NCI-H524 treated with DMSO at 0.1 percent for 48 hours (cell line): ENCODE measurements around the gene RRAS2.

Experiments
- DNase-seq: peaks from one replicate; lab custom pipeline; 2025; lab: John Stamatoyannopoulos, UW

RRAS2 gene

DNA sequence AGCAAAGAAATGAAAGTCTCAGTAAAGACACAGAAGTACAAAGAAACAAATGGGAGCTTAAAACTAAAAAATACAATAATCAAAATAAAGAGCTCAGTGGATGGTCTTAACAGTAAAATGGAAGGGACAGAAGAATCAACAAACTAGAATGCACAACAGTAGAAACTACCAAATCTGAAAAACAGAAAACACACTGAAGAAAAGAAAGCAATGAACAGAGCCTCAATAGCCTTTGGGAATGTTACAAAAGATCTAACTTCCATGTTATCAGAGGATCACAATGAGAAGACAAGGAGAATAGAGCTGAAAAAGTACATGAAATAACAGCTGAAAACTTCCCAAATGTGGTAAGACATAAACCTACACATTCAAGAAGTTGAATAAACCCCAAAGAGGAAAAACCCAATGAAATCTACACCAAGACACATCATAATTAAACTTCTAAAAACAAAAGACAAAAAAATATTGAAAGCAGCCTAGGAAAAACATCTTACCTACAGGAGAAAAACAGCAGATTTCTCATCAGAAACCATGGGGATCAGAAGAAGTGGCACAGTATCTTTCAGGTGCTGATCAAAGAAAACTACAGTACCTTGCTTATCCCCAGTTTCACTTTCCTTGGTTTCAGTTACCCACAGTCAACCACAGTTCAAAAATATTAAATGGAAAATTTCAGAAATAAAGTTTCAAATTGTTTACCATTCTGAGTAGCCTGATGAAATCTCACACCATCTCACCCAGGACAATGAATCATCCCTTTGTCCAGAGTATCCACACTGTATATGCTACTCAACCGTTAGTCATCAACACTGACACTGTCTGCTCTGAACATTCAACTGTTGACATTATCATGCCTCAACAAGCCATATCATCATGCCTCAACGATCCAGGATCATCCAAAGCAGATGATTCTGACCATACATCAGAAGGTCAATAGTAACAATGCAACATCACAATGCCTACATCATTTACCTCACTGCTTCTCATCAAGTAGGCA is 22.2 kb downstream of the RRAS2 start:
- no peak for DNase-seq

DNA sequence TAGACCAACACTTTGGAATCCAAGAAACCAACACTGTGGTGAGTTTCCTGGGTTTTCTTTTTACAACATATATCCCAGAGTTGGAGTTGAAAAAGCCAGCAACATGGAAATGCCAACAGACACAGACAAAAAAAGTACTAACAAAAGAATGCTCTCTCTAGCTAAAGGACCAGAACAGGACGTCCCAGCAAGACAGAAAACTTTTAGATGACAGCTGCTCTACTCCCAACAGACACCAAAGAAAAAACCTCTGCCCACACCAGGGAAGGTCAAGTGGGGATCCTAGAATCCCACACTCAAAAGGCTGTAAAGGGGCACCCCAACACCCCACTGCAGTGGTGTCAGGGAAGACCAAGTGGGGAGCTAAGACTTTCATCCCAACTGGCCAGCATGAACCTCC is 23.3 kb downstream of the RRAS2 start:
- DNase-seq: no peak

DNA sequence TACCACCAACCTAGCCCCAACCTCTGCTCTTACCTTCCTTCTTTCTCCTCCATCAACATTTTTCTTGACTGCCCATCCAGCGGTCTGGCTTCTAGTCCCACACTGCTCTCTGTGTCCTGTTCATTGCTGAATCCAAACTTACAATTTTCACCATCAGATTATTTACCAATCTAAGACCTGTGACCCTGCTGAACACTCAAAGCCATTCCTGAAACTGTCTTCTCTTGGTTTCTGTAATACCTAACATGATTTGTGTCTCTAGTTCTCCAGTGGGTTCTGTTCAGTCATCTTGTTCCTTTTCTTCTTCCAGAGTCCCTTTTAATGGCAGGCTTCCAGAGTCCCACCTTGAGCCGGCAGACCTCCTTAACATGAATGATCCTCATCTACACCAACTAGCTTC is 24.1 kb downstream of the RRAS2 start:
- no peak for DNase-seq

DNA sequence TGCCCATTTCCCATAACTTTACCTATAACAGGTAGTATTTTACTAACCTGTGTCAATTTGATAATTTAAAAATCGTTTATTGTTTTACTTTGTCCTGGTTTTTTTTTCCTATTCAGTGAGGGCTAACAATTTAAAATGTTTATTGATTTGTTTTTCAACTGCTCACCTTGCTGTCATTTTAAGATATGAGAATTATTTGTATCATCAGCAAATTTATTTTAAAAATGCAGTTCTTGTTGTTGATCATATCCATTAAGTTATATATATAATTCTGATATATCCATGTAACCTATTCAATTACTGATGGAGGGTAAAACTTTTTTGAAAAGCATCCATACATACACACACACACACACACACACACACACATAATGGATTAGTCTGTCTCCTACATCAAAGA is 24.8 kb downstream of the RRAS2 start:
- DNase-seq: no peak

DNA sequence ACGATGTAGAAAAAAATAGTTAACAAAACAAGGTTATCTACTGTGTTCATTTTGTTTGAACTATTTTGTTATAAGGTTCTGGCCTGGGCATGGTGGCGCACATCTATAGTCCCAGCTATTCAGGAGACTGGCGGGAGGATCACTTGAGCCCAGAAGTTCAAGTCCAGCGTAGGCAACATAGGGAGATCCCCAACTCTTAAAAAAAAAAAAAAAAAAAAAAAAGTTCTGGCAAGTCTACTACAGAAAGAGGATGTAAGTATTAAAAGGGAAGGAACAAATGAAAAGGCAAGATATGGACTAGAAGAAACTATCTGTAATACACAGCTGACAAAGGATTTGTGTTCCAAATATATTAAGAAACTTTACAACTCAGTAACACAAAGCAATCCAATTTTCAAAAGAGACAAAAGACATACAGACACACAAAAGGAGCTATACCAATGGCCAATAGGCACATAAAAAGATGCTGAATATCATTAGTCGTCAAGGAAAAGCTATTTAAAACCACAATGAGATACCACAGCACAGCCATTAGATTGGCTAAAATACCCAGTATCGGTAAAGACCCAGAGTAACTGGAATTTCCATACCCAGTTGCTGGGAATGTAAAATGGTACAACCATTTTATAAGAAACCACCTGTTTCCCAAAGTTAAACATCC is 27.4 kb downstream of the RRAS2 start:
- DNase-seq: no peak

DNA sequence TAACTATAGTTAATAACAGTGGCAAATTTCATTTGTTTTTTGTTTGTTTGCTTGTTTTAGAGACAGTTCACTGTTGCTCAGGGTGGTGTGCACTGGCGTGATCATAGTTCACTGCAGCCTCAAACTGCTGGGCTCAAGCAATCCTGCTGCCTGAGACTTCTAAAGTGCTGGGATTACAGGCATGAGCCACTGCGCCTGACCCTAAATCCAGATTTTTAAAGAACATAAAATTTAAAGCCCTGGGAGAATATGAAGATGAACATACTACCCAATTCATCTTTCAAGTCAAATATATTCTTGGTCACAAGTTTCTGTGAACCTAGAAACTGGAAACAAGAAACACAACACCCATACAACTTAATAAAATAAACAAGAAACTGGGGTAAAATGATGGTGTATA is 28.1 kb downstream of the RRAS2 start:
- no peak for DNase-seq

DNA sequence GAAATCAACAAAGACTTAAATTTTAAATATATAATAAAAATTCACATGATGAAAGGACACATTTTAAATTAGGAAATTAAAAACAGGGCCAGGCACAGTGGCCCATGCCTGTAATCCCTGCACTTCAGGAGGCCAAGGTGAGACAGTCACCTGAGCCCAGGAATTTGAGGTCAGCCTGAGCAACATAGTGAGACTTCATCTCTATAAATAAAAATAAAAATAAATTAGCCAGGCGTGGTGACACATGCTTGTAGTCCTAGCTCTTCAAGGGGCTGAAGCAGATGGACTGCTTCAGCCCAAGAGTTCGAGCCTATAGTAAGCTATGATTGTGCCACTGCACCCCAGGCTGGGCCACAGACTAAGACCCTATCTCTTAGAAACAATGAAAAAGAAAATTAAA is 29.3 kb downstream of the RRAS2 start:
- no peak for DNase-seq

DNA sequence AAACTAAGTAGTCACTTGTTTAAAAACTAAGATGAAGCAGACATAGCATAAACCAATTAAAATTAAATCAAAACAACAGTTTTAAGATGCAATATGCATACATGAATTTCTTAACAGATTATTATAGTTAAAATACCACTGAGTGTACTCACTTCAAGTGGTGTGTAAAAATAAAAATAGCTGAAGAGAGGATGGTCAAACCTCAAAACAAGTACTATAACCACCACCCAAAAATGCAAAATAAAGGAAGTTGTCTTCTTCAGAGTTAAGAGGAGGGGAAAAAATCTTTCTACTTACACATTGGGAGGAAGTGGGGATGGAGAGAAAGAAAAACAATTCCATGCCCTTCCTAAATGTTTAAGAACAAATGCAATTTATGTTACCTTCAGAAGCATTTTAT is 31.9 kb downstream of the RRAS2 start:
- DNase-seq: no peak

DNA sequence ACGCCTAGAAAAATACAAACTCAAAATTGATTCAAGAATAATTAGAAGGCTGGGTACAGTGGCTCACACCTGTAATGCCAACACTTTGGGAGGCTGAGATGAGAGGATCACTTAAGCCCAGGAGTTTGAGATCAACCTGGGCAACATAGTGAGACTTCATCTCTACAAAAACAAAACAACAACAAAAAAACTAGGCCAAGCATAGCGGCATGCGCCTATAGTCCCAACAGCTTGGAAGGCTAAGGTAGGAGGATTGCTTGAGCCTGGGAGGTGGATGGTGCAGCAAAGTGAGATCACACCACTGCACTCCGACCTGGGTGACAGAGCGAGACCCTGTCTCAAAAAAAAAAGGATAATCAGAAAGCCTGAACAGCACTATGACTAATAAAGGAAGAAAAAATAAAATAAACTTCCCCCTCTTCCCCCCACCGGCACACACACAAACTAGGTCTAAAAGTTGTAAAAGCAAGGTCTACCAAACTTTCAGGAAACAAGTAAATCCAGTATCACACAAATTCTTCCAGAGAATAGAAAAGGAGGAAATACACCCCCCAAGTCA is 35.8 kb downstream of the RRAS2 start:
- DNase-seq: no peak

DNA sequence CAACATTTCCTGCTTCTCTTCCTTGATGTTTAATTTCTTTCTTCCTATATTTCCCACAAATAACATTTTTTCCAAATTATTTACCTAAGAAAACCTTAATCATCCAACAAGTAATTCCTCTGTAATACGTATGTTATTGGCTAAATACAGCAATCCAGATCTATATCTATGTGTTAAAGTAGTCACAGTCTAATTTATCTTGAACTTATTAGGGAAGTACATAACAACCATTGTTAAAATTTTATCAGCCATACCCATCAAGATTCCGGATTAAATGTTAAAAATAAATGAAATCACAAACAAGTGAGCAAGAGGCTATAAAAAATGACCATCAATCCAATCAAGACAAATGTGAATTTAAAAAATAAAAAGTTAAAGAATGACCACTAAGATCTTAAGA is 36.5 kb downstream of the RRAS2 start:
- DNase-seq: no peak

DNA sequence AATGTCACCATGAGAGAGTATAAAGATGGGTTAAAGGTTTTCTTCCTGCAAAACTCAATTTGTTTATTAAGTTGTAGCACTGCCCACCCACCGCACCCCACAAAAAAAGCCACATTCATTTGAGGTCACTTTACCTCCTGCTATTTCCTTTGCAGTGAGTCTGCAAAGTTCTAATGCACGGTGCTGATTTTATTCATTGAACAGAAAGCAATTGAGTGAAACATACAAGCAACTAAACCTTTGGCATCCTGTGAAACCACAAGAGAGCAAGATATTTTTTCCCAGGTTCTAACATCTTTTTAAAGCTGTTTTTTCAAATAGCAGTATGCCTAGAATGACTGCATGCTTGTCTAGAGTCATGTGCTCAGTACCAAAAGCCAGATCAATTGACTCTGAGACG is 39.0 kb downstream of the RRAS2 start:
- no peak for DNase-seq

DNA sequence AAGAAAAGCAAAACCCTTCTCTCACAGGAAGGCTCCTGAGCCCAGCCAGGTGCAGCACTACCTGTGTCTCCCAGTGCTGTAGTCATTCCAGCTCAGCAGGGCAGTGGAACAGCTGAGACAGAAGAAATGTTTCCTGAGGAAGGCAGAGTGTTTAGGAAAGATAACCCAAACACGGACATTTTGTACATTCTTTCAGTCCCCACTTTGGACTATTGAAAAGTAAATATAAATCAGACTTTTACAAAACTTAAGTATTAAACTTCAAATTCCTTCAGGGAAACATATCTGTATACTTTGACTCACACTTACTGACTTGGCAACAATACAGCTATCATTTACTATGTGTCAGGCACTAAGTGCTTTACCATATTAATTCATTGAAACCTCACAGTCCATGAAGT is 40.4 kb downstream of the RRAS2 start:
- DNase-seq: no peak

DNA sequence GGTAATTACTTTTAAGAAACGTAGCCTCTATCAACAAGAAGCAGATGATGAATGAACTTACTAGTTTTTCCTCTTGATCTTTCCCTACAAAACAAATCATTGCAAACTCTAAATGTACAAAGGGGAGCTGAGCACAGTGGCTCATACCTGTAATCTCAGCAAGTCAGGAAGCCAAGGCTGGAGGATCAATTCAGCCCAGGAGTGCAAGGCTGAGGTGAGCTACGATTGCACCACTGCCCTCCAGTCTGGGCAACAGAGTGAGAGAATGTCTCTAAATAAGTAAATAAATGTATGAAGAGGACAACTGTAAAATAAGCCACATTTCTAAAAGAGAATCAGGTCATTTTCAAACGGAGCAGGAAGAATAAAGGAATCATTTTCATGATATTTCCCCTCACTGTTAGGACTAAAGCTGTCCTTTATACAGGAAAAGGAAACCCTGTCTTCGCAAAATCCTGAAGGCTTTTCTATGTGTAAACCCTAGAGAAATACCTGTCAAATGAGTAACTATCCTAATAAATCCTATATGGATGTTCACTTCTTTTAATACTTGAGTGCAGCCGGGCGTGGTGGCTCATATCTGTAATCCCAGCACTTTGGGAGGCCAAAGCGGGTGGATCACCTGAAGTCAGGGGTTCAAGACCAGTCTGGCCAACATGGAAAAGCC is 41.2 kb downstream of the RRAS2 start:
- no peak for DNase-seq

DNA sequence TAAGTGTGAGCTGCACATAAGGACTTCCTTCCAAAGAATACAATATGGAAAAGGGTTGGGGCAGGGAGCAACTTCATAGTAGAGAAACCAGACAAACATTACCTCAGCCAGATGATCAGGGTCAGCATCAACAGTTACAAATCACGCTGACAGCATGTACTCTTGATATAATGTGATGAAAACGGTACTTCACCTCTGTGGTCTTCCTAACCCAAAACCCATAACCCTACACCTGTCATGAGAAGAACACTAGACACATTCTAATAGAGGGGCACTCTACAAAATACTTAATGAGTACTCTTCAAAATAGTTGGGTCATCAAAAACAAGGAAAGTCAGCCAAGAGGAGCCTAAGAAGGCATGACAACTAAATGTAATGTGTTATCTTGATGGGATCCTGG is 43.9 kb downstream of the RRAS2 start:
- DNase-seq: no peak

DNA sequence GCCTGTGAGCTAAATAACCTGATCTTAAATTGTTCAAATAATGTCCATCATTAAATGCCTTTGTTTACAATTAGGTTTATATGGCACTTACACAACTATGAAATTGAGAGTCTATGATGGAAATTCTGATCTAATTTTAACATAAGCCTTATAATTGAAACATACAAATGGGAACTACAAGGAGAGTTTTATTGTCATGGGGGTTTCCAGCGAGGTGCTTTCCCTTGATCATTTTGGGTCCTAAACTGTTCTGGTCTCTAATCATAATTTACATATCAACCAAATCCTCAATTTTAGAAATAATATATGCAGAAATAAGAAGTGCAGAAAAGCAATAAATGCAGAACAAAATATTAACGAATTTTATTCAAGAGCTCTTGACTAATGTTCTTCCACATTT is 44.9 kb downstream of the RRAS2 start:
- DNase-seq: no peak

DNA sequence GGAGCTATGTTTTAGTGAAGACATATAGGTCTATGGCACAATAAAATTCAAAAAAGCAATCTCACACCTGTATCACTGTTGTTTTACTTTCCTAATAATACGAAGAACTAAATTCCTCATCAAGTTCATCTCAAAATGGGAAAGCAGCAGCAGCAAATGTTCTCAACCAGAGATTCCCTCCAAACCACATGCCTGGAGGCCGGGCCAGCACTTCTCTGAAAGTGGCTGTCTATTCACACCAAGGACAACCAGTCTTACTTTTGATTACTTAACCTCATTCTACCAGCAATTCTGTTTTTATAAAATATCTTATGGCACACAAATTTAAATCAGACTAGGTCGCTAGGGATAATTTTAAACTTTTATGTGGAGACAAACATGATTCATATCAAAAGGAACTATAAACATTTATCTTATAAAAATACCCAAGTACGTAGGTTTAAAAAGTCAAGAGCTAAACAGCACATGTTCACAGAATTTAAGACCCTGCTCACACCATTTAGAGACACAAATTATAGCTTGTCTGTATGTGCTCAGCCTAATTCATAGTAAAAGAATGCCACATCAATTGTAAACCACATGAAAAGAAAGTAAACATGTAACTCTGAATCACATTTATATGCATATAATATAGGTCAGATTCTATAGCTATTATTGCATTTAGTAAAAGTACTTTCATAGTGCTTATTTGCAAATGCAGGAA is 46.1 kb downstream of the RRAS2 start:
- DNase-seq: no peak

DNA sequence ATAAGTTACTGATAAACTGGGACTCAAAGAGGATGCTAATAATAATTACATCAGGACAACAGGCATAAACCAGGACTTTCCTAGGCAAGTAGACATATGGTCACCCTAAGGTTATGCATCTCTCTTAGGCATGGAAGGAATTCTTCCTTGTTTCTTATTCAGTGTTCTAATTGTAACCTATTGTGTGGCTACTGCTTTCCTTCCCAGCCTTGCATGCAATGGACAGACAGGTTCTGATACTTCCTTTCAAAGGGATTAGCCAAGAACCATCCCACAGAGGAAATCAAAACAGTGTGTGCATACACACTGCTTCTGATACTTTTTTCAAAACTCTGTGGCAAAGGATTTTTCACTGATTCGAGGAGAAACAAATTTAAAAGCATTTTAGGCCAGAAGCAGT is 48.3 kb downstream of the RRAS2 start:
- DNase-seq: no peak

DNA sequence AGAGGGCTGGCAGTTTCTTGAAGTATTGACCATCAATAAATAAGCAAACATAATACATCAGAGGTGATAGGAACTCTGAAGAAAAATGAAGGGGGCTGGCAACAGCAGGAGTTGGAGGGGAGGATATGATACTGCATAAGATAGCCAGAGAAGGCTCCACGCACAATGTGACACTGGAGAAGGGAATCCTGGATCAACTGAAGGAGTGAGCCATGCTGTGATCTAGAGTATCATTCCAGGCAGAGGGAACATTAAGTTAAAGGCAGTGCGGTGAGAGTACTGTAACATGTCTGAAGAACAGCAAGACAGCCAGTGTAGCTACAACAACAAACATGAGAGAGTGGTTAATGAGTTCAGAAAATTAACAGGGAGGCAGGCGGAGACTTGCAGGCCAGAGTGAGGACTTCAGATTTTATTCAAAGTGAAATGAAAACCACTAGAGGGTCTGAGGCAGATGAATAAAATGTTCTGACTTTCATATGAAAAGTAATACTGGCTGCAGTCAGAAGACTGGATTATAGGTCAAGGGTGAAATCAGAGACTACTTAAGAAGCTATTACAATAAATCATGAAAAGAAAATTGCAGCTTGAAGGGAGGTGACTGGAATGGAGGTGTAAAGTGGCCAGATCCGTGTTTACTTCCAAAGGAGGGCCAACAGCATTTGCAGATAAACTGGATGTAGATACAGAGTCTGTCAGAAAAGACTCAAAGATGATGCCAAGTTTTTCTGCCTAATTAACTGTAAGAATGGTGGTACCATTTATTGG is 49.4 kb downstream of the RRAS2 start:
- no peak for DNase-seq

DNA sequence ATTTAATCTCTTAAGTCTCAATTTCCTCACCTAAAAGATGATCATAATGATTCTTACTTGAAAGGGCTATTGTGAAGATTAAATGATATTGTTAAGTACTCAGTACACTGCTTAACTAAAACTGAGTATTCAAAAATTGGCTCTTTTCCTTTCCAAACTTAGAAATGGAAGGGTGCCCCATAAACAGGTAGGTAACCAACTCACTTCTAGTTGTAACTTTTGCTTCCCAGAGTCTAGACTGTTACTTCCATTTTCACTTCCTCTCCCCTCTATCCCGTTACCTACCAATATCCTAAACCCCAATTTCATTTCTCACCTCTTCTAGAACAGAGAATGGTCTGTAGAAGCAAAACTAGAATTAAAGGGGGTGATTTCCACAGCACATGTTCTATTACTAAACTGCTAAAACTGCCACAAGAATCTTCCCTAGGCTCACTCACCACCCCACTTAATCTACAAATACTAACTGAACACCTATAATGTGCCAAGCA is 50.0 kb downstream of the RRAS2 start:
- DNase-seq: no peak

DNA sequence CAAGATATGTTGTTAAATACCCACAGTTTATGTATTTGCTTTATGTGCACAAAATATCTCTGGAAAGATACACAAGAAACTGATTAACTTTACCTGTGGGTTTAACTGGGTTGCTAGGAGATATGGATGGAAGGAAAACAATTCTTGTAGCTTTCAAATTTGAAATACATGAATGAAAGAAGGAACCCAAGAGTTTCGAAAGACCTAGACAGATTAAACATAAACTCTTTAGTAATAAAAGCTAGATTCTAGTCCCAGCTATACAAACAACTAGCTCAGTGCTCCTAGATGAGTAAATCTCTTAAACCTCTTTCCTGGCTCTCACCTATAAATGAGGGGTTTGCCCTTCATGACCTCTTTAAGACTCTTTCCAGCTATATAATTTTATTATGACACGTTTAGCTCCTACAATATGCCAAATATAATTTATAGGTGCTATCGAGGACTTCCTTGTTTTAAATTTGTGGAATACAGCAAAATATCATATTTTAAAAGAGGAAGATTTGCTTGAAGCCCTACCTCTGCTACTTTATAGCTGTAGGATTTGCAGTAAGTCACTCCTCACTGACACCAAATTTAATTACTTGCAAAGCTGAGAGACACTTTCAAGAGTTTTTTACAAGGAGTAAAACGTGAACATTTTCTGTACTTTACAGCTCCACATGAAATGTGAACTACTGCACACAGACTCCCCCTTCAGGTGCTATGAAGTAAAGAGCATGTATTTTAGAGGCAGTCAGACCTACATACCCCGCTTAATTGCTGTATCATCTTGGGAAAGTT is 50.7 kb downstream of the RRAS2 start:
- DNase-seq: peak; percentile 21
